Tibial nerve (tissue), 4 donors: ENCODE measurements around the gene NEDD4. TPM values are rescaled to one million over a fixed set of nuclear protein-coding genes. Genes with fewer than 3 reads are reported as not detected.

ENCODE experiments used
- DNase-seq, 2 donors: peaks; one replicate each; pipeline ENCODE4 v3.0.0-alpha.2; 2019; ENCODE audit warnings: low spot score in 2 of 2
- H3K27ac ChIP-seq, 4 donors: fragments of 200-600 bp; sonication (generic) in 3 of 4; one replicate each; pipeline ENCODE4 v1.5.1; 2017 to 2019; ENCODE audit warnings: mild to moderate bottlenecking in 1 of 4
- H3K27me3 ChIP-seq, 2 donors: fragments of 200-600 bp; sonication (generic) in 1 of 2; one replicate each; pipeline versions ENCODE4 v1.5.1 to v1.6.0; 2017 to 2019
- H3K36me3 ChIP-seq, 3 donors: fragments of 200-600 bp; sonication (generic); one replicate each; pipeline ENCODE4 v1.5.1; 2018 to 2019
- H3K4me1 ChIP-seq, 4 donors: fragments of 200-600 bp; sonication (generic) in 3 of 4; one replicate each; pipeline ENCODE4 v1.5.1; 2017 to 2019
- H3K4me3 ChIP-seq, 4 donors: fragments of 200-600 bp; sonication (generic) in 3 of 4; one replicate each; pipeline ENCODE4 v1.5.1; 2017 to 2019; ENCODE audit warnings: mild to moderate bottlenecking in 1 of 4, moderate library complexity in 1 of 4
- H3K9me3 ChIP-seq, 4 donors: fragments of 200-600 bp; sonication (generic) in 3 of 4; one replicate each; pipeline ENCODE4 v1.5.1; 2017 to 2019
- EP300 ChIP-seq, 2 donors: sonication (generic); formaldehyde crosslinking; IDR thresholded peaks; one replicate each; pipeline ENCODE4 v1.6.1; 2017; ENCODE audit warnings: antibody characterized with exemption in 2 of 2, mild to moderate bottlenecking in 1 of 2
- POLR2A ChIP-seq, 2 donors: fragments of 450-650 bp; IDR thresholded peaks; one replicate each; pipeline ENCODE4 v1.6.1; 2017; ENCODE audit warnings: antibody characterized with exemption in 2 of 2, mild to moderate bottlenecking in 2 of 2, moderate library complexity in 2 of 2
- WGBS, 2 donors: methylation state at CpG; one replicate each; pipeline ENCODE4 v1.1.5; 2018; 5-methylcytosine and 5-hydroxymethylcytosine counted together
- total RNA-seq, 4 donors: library from RNA; depleted of rRNA; stranded (reverse); fragments of >200 nt; gene quantifications; one replicate each; pipeline ENCODE4 v1.1.0, GENCODE V29; 2016
- TF ChIP-seq, protein P1 (sequence below), 5 experiments: fragments of 200-600 bp in 3 of 5; fragments of 450-650 bp in 2 of 5; sonication (generic) in 3 of 5; IDR thresholded peaks; one replicate each; pipeline ENCODE4 v1.5.1; 2016 to 2019; ENCODE audit warnings: antibody characterized with exemption in 5 of 5, mild to moderate bottlenecking in 3 of 5, moderate library complexity in 2 of 5

Gene NEDD4
- total RNA-seq, 4 donors from 2014 or later: 8.4 to 12.9 (median 12.2) TPM

DNA sequence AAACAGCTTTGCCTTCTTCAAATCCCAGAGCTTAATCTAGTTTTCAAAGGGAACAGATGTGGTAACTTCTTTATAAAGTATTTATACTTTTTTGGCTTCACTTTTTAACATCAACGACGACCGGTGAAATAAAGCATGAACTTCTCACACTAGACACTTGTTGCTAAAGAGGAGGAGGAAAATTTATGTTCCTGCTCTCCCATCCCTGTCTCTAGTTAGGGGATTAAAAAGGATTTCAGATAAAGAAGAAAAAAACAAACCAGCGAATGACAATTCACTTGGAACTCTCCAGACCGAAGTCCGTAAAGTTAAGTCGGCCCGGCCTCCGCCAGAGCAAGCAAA is 672 bp downstream of the NEDD4 start:
- WGBS, 2 donors: 0 to 3% methylated on average over 9 of the region's 9 CpGs

DNA sequence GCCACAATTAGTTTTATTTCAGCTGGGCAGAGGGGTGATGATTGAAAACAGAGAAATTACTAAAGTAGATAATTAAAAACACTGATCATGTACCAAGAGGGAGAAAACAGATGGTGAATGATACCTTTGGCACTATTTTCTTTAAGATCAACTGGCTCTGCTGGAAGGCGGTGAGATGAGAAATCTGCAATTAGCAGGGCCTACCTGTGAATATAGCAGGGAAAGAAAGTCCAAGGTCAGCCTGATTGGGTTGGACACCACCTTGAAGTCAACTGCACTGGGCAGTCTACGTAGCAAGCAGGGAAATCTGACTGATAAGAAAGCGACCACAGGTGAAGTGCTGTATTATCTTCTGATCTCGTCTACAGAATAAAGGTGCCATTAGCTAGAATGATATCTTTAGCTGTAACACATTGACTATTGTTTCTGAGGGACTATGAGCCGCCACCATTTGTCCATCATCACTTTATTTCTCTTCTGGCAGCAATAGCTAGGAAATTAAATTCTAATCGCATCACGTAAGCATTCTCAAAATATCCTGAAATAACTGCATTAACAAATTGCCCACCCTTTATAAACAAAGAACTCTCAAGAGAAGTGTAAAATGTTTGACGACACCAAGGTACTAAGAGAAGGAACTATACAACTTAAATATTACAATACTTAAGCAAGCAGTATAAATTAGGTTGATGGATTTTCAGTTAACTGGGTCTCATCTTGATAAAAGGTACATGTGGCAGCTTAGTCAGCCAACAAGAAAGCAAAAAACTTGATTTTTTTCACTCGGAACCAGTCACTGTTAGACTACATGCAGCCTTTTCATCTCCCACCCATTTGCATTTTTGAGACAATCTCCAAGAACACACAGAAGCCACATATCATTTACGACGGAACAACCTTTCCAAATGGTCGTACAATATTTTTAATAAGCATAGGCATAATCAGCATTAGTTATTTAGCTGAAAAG is 1.3 kb downstream of the NEDD4 start:
- 37 to 41% methylated on average over 12 of the region's 12 CpGs for WGBS, 2 donors

More for the DNA sequence above, 672 bp downstream of the NEDD4 start:
- Histone ChIP-seq H3K27ac (peak overlapping the region; percentile 87 to 95 (median 93)), H3K27me3 (no peaks in the 10 kb centered on the region), H3K9me3 (no peaks in the 10 kb centered on the region), H3K4me3 (peak overlapping the region; percentile 79 to 96 (median 92)), H3K36me3 (no peaks in the 10 kb centered on the region), H3K4me1 (peaks cover 0 to 29% (median 3%) of the 10 kb centered on the region in 4 donors)
- no peak for DNase-seq
- TF ChIP-seq POLR2A (IDR thresholded peaks at IDR 0.05) (no peak), EP300 (IDR thresholded peaks at IDR 0.05) (no peak)
- TF ChIP-seq, protein P1, sequence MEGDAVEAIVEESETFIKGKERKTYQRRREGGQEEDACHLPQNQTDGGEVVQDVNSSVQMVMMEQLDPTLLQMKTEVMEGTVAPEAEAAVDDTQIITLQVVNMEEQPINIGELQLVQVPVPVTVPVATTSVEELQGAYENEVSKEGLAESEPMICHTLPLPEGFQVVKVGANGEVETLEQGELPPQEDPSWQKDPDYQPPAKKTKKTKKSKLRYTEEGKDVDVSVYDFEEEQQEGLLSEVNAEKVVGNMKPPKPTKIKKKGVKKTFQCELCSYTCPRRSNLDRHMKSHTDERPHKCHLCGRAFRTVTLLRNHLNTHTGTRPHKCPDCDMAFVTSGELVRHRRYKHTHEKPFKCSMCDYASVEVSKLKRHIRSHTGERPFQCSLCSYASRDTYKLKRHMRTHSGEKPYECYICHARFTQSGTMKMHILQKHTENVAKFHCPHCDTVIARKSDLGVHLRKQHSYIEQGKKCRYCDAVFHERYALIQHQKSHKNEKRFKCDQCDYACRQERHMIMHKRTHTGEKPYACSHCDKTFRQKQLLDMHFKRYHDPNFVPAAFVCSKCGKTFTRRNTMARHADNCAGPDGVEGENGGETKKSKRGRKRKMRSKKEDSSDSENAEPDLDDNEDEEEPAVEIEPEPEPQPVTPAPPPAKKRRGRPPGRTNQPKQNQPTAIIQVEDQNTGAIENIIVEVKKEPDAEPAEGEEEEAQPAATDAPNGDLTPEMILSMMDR (IDR thresholded peaks at IDR 0.05): no peak

DNA sequence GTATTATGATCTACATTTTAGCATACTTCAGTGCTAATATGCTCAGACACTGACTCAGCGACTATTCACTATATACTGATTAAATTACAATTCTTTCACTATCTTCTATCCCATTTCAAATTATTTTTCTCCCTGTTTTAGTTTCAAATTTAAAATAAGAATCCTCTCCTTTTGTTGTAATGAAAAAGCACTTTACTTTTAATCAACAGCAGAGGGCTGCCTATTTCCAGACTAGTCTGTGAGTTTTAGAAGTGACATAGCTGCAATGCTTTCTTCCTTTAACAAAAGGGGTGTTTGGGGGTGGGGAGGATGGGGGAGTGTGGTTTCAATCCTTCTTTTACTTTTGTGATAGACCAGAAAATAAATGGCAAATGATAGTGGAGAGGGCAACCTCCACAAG is 2.4 kb downstream of the NEDD4 start:
- no peaks in the 10 kb centered on the region for H3K36me3 ChIP-seq
- TF ChIP-seq EP300 (IDR thresholded peaks at IDR 0.05) (no peak), POLR2A (IDR thresholded peaks at IDR 0.05) (no peak)
- TF ChIP-seq, protein P1 (IDR thresholded peaks at IDR 0.05): no peak
- no peaks in the 10 kb centered on the region for H3K9me3 ChIP-seq
- H3K4me1 ChIP-seq: peaks cover 0 to 29% (median 3%) of the 10 kb centered on the region in 4 donors
- no peak overlapping the region for H3K27ac ChIP-seq
- H3K4me3 ChIP-seq: no peak overlapping the region
- 87 to 94% methylated on average over 1 of the region's 1 CpG for WGBS, 2 donors
- H3K27me3 ChIP-seq: no peaks in the 10 kb centered on the region
- no peak for DNase-seq

More for the DNA sequence above, 1.3 kb downstream of the NEDD4 start:
- peak overlapping the region; percentile 87 to 95 (median 93) for H3K27ac ChIP-seq
- TF ChIP-seq EP300 (IDR thresholded peaks at IDR 0.05): no peak
- no peak for TF ChIP-seq POLR2A (IDR thresholded peaks at IDR 0.05)
- TF ChIP-seq, protein P1 (IDR thresholded peaks at IDR 0.05): no peak
- H3K36me3 ChIP-seq: no peaks in the 10 kb centered on the region
- H3K4me3 ChIP-seq: peak overlapping the region; percentile 79 to 96 (median 92)
- no peaks in the 10 kb centered on the region for H3K27me3 ChIP-seq
- H3K9me3 ChIP-seq: no peaks in the 10 kb centered on the region
- DNase-seq: no peak
- H3K4me1 ChIP-seq: peaks cover 0 to 29% (median 3%) of the 10 kb centered on the region in 4 donors

GRCh38 chr15:55990516-55990915 is 2.9 kb downstream of the NEDD4 start:
- no peak for DNase-seq
- Histone ChIP-seq H3K27me3 (no peaks in the 10 kb centered on the region), H3K36me3 (no peaks in the 10 kb centered on the region), H3K4me1 (peaks cover 0 to 29% (median 3%) of the 10 kb centered on the region in 4 donors), H3K9me3 (no peaks in the 10 kb centered on the region), H3K4me3 (no peak overlapping the region), H3K27ac (no peak overlapping the region)
- 80 to 87% methylated on average over 2 of the region's 2 CpGs for WGBS, 2 donors
- TF ChIP-seq, protein P1 (IDR thresholded peaks at IDR 0.05): no peak
- TF ChIP-seq EP300 (IDR thresholded peaks at IDR 0.05) (no peak), POLR2A (IDR thresholded peaks at IDR 0.05) (no peak)

GRCh38 chr15:55989383-55989782 is 4.0 kb downstream of the NEDD4 start:
- 73 to 81% methylated on average over 2 of the region's 2 CpGs for WGBS, 2 donors
- Histone ChIP-seq H3K36me3 (no peaks in the 10 kb centered on the region), H3K9me3 (no peaks in the 10 kb centered on the region), H3K27me3 (no peaks in the 10 kb centered on the region), H3K27ac (no peak overlapping the region), H3K4me3 (no peak overlapping the region), H3K4me1 (peaks cover 0 to 24% (median 1%) of the 10 kb centered on the region in 4 donors)
- DNase-seq: no peak
- no peak for TF ChIP-seq POLR2A (IDR thresholded peaks at IDR 0.05)
- TF ChIP-seq, protein P1 (IDR thresholded peaks at IDR 0.05): no peak
- TF ChIP-seq EP300 (IDR thresholded peaks at IDR 0.05): no peak
